T-cell (primary cell): Measurements from ENCODE around the gene ARFGAP2. TPM values are rescaled to one million over a fixed set of nuclear protein-coding genes. Genes with fewer than 3 reads are reported as not detected.

Experiments
- ATAC-seq, 4 experiments: fragments of 200-7000 bp in 3 of 4; fragments of 150-1000 bp in 1 of 4; cut with Tn5 transposase; replicated peaks in 1 of 4; 1 replicate in 3 of 4; 2 replicates in 1 of 4; pipeline ENCODE4 v1.10.0; 2021; ENCODE audit warnings: moderate library complexity in 3 of 4, mild to moderate bottlenecking in 2 of 4, moderate number of reproducible peaks in 1 of 4
- CTCF ChIA-PET, 2 donors: fragments of 300-600 bp; sonication (Branson Sonifier 250); formaldehyde crosslinking; loops; one replicate each; lab custom pipeline; 2022; ENCODE audit warnings: antibody characterized with exemption in 2 of 2; lab: Charles Lee
- POLR2A ChIA-PET, 2 donors: fragments of 300-600 bp; sonication (Branson Sonifier 250); formaldehyde crosslinking; loops; one replicate each; lab custom pipeline; 2022; ENCODE audit warnings: antibody characterized with exemption in 2 of 2; lab: Charles Lee
- DNase-seq, 35 experiments: peaks; one replicate each; pipeline versions ENCODE4 v3.0.0 to v3.0.0-alpha.2; 2013 to 2023
- H3K27ac ChIP-seq: one replicate; pipeline ENCODE4 v1.5.1; 2013; ENCODE audit warnings: low read length
- H3K27me3 ChIP-seq, 2 experiments: replicated peaks in 1 of 2; 1 replicate in 1 of 2; 2 replicates in 1 of 2; pipeline versions ENCODE4 v1.6.1 to v1.7.0; 2013; ENCODE audit warnings: low read length in 1 of 2, mixed read lengths in 1 of 2; ENCODE audit not compliant: control insufficient read depth in 2 of 2, insufficient read depth in 2 of 2; ENCODE audit errors: extremely low read depth in 1 of 2
- H3K36me3 ChIP-seq, 2 donors: 1 replicate in 1 of 2; 2 replicates in 1 of 2; pipeline versions ENCODE4 v1.6.1 to v1.7.0; 2013; ENCODE audit warnings: low read length in 1 of 2; ENCODE audit not compliant: control insufficient read depth in 2 of 2, insufficient read depth in 1 of 2; ENCODE audit errors: extremely low read depth in 1 of 2
- H3K4me1 ChIP-seq, 2 experiments: 1 replicate in 1 of 2; 2 replicates in 1 of 2; pipeline versions ENCODE4 v1.6.1 to v1.7.0; 2013; ENCODE audit warnings: low read length in 2 of 2, mixed read lengths in 1 of 2; ENCODE audit not compliant: insufficient read depth in 2 of 2, control insufficient read depth in 1 of 2; ENCODE audit errors: extremely low read depth in 1 of 2
- H3K4me3 ChIP-seq, 2 donors: 1 replicate in 1 of 2; 2 replicates in 1 of 2; pipeline versions ENCODE4 v1.5.1 to v1.7.0; 2013; ENCODE audit warnings: mild to moderate bottlenecking in 2 of 2, low read length in 1 of 2, moderate library complexity in 1 of 2; ENCODE audit not compliant: control insufficient read depth in 1 of 2; ENCODE audit errors: extremely low read depth in 1 of 2
- H3K9me3 ChIP-seq: 2 replicates; pipeline ENCODE4 v1.7.0; 2013
- H3K27ac Mint-ChIP-seq, 2 donors: one replicate each; pipeline ENCODE4 v1.8.0; 2020 to 2021; ENCODE audit warnings: mild to moderate bottlenecking in 2 of 2, mixed read lengths in 2 of 2
- H3K27me3 Mint-ChIP-seq, 2 donors: one replicate each; pipeline ENCODE4 v1.8.0; 2021 to 2022; ENCODE audit warnings: mixed read lengths in 2 of 2
- H3K36me3 Mint-ChIP-seq: one replicate; pipeline ENCODE4 v1.8.0; 2021; ENCODE audit warnings: mixed read lengths
- H3K4me1 Mint-ChIP-seq, 3 donors: one replicate each; pipeline ENCODE4 v1.8.0; 2020 to 2022; ENCODE audit warnings: mixed read lengths in 3 of 3, mild to moderate bottlenecking in 1 of 3
- H3K4me3 Mint-ChIP-seq, 3 donors: one replicate each; pipeline ENCODE4 v1.8.0; 2020 to 2022; ENCODE audit warnings: mild to moderate bottlenecking in 3 of 3, mixed read lengths in 3 of 3, moderate library complexity in 3 of 3
- H3K9me3 Mint-ChIP-seq, 3 donors: one replicate each; pipeline ENCODE4 v1.8.0; 2020 to 2022; ENCODE audit warnings: mixed read lengths in 3 of 3
- WGBS: methylation state at CpG from one replicate; pipeline ENCODE4 v1.1.5; 2013; ENCODE audit warnings: missing lambda C conversion rate; ENCODE audit not compliant: insufficient coverage; 5-methylcytosine and 5-hydroxymethylcytosine counted together
- total RNA-seq, 35 experiments: library from RNA in 6 of 35; stranded (reverse) in 6 of 35; fragments of 120-200 nt in 1 of 35; gene quantifications; one replicate each; pipeline versions ENCODE4 v1.2.1 to v1.2.4 and lab custom pipeline; 2013 to 2026

ARFGAP2 gene
- total RNA-seq, 5 donors from 2014 or later (not counting 1 experiment from before 2014, with no cell fraction given), result 145 to 188 (median 160) TPM

DNA sequence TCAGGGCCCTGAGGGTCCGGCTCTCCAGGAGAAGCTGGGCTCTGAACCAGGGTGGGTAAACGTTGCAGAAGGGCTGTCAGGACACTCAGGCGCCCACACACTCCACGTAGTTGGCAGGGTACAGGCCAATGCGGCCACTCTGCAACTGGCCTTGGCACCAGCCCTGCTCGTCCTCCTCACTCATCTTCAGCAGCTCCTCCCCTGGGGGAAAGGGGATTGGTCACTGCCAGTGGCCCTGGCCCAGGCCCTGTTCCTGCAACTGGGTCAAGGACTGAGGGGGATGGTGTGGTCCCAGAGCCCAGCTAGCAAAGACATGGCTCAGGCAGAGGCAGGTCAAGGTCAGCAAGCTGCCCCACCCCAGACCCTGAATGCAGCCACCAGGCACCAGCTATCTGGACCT is 1.2 kb upstream of the ARFGAP2 start:
- Histone ChIP-seq H3K27me3 (peaks cover 0 to 12% of the 10 kb centered on the region in 2 experiments), H3K9me3 (no peaks in the 10 kb centered on the region), H3K4me3 (peak overlapping the region in 1 of 2 donors; percentile 100)

GRCh38 chr11:47177229-47177845 is 658 bp upstream of the ARFGAP2 start:
- Mint-ChIP-seq H3K27me3 (peaks cover 0 to 2% of the 10 kb centered on the region in 2 donors), H3K4me3 (peak overlapping the region; percentile 95 to 98 (median 96)), H3K4me1 (peaks cover 43 to 51% (median 45%) of the 10 kb centered on the region in 3 donors), H3K27ac (peak overlapping the region; percentile 99 to 100), H3K36me3 (peaks cover 8% of the 10 kb centered on the region), H3K9me3 (no peaks in the 10 kb centered on the region)
- Histone ChIP-seq H3K36me3 (peaks cover 0 to 25% of the 10 kb centered on the region in 2 donors), H3K27ac (peak overlapping the region; percentile 98), H3K9me3 (no peaks in the 10 kb centered on the region), H3K4me1 (peaks cover 16 to 56% of the 10 kb centered on the region in 2 experiments), H3K4me3 (peak overlapping the region; percentile 81 to 100), H3K27me3 (peaks cover 0 to 7% of the 10 kb centered on the region in 2 experiments)
- WGBS, result 5% methylated on average over 14 of the region's 21 CpGs
- DNase-seq (peak in 34 of 35 experiments; percentile 61 to 87 (median 74)), ATAC-seq (peak; percentile 65 to 74 (median 70))
- ChIA-PET POLR2A (interaction anchor here in 1 of 2 donors (1.2 kb wide), 1 partner anchor 37 kb away, joined by 4 read pairs; the partner anchor contains the start of gene DDB2), CTCF (interaction anchor here (0.6 to 1.8 kb wide), 9 partner anchors 10 to 277 kb away, joined by 3 to 7 read pairs (median 5); partner anchors contain the start of genes DDB2 (in 1 of the 2) and PACSIN3 (in 1 of the 2))

More for the DNA sequence above, 1.2 kb upstream of the ARFGAP2 start:
- no peak for ATAC-seq
- no peaks in the 10 kb centered on the region for H3K9me3 Mint-ChIP-seq
- H3K36me3 ChIP-seq, result peaks cover 0 to 20% of the 10 kb centered on the region in 2 donors
- ChIA-PET POLR2A (interaction anchor here in 1 of 2 donors (0.6 to 1.2 kb wide), 2 partner anchors 36 to 124 kb away, joined by 4 to 6 read pairs; partner anchors contain the start of gene DDB2), CTCF (interaction anchor here (0.6 to 1.8 kb wide), 8 partner anchors 9 to 275 kb away, joined by 3 to 7 read pairs (median 4); partner anchors contain the start of genes DDB2 (in 1 of the 2) and PACSIN3 (in 1 of the 2))
- H3K4me1 ChIP-seq, result peaks cover 15 to 50% of the 10 kb centered on the region in 2 experiments
- H3K4me3 Mint-ChIP-seq, result peak overlapping the region; percentile 95 to 98 (median 96)
- peaks cover 0 to 5% of the 10 kb centered on the region in 2 donors for H3K27me3 Mint-ChIP-seq
- H3K27ac ChIP-seq, result peak overlapping the region; percentile 98
- H3K4me1 Mint-ChIP-seq, result peaks cover 38 to 46% (median 41%) of the 10 kb centered on the region in 3 donors
- H3K36me3 Mint-ChIP-seq, result peaks cover 5% of the 10 kb centered on the region
- peak overlapping the region; percentile 99 to 100 for H3K27ac Mint-ChIP-seq
- DNase-seq, result no peak
- 81% methylated on average over 6 of the region's 6 CpGs for WGBS

GRCh38 chr11:47175746-47176327 is 842 bp downstream of the ARFGAP2 start:
- CTCF ChIA-PET, result interaction anchor here in 1 of 2 donors (0.7 kb wide), 1 partner anchor 558 kb away, joined by 3 read pairs; no protein-coding TSS in a partner anchor
- peak overlapping the region; percentile 96 to 100 for H3K4me3 ChIP-seq
- Mint-ChIP-seq H3K36me3 (peaks cover 11% of the 10 kb centered on the region), H3K9me3 (no peaks in the 10 kb centered on the region), H3K27me3 (peaks cover 0 to 2% of the 10 kb centered on the region in 2 donors), H3K4me3 (peak overlapping the region; percentile 95 to 98 (median 96)), H3K27ac (peak overlapping the region; percentile 94 to 99), H3K4me1 (peaks cover 54 to 61% (median 54%) of the 10 kb centered on the region in 3 donors)
- POLR2A ChIA-PET, result interaction anchor here in 1 of 2 donors (1.0 kb wide), 1 partner anchor 44 kb away, joined by 3 read pairs; no protein-coding TSS in a partner anchor
- no peaks in the 10 kb centered on the region for H3K9me3 ChIP-seq
- 37% methylated on average over 14 of the region's 14 CpGs for WGBS
- H3K36me3 ChIP-seq, result peaks cover 6 to 40% of the 10 kb centered on the region in 2 donors
- peak overlapping the region; percentile 92 for H3K27ac ChIP-seq
- H3K27me3 ChIP-seq, result no peaks in the 10 kb centered on the region
- H3K4me1 ChIP-seq, result peaks cover 19 to 58% of the 10 kb centered on the region in 2 experiments
- DNase-seq (no peak), ATAC-seq (no peak)

DNA sequence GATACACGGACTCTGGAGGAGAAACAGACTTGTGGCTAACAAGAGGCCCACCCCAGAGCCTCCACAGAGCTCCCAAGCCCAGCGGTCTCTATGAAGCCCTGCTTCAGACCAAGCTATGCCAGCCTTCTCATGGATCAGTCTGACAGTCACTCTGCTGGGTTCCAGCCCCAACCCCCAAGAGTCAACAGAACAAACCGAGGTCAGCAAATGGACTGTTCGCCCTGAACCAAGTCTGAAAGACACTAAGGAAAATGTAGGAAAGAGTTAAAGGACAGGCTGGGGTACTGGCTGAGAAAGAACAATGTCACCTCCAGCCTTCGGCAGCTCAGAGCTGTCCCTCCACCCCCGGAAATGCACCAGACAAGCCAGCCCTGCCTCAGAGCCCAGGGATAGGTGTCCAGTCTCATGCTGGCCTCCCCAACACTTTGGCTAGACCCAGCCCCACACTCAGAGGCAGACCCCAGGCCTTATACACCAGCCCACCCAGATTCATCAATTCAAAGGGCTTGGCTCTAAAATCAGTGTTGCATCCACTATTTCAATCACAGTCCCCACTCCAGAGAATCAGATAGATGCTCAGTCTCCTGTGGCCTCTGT is 3.8 kb downstream of the ARFGAP2 start:
- no peaks in the 10 kb centered on the region for H3K9me3 Mint-ChIP-seq
- 77% methylated on average over 4 of the region's 6 CpGs for WGBS
- no peaks in the 10 kb centered on the region for H3K27me3 Mint-ChIP-seq
- no peak for DNase-seq
- ChIA-PET CTCF (interaction anchor here in 1 of 2 donors (1.2 kb wide), 2 partner anchors 10 to 12 kb away, joined by 3 to 4 read pairs; no protein-coding TSS in a partner anchor), POLR2A (interaction anchor here in 1 of 2 donors (0.5 kb wide), 2 partner anchors 10 to 12 kb away, joined by 3 to 6 read pairs; no protein-coding TSS in a partner anchor)
- H3K4me3 ChIP-seq, result no peak overlapping the region
- peaks cover 50 to 53% (median 52%) of the 10 kb centered on the region in 3 donors for H3K4me1 Mint-ChIP-seq
- H3K27me3 ChIP-seq, result no peaks in the 10 kb centered on the region
- H3K36me3 ChIP-seq, result peaks cover 6 to 61% of the 10 kb centered on the region in 2 donors
- H3K4me1 ChIP-seq, result peaks cover 17 to 47% of the 10 kb centered on the region in 2 experiments
- peaks cover 16% of the 10 kb centered on the region for H3K36me3 Mint-ChIP-seq
- ATAC-seq, result no peak
- H3K9me3 ChIP-seq, result no peaks in the 10 kb centered on the region
- H3K27ac ChIP-seq, result no peak overlapping the region
- H3K27ac Mint-ChIP-seq, result no peak overlapping the region
- no peak overlapping the region for H3K4me3 Mint-ChIP-seq

DNA sequence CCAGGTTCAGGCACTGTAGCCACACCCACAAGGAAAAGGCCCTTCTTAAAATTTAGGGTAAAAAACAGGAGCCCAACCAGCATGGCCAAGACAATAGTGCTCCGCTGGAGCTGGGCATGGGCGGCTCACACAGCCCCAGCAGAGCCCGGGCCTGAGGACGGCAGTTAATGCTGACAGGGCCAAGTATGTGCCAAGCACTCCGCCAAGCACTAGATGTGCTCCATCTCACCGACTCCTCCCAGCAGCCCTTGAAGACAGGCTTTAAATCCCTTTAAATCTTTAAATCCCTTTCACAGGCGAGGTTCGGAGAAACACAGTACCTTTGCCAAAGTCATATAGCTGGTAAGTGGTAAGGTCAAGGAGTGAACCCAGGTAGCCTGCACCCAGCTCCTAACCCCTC is 4.8 kb downstream of the ARFGAP2 start:
- H3K4me1 ChIP-seq, result peaks cover 14 to 39% of the 10 kb centered on the region in 2 experiments
- peaks cover 17% of the 10 kb centered on the region for H3K36me3 Mint-ChIP-seq
- H3K36me3 ChIP-seq, result peaks cover 10 to 71% of the 10 kb centered on the region in 2 donors
- WGBS, result 72% methylated on average over 4 of the region's 8 CpGs
- H3K27me3 ChIP-seq, result no peaks in the 10 kb centered on the region
- DNase-seq (no peak), ATAC-seq (no peak)
- H3K27ac Mint-ChIP-seq, result no peak overlapping the region
- no peak overlapping the region for H3K27ac ChIP-seq
- peaks cover 41 to 45% (median 44%) of the 10 kb centered on the region in 3 donors for H3K4me1 Mint-ChIP-seq
- ChIA-PET CTCF (interaction anchor here in 1 of 2 donors (0.6 to 1.2 kb wide), 3 partner anchors 9 to 100 kb away, joined by 3 to 5 read pairs (median 4); no protein-coding TSS in a partner anchor), POLR2A (interaction anchor here in 1 of 2 donors (0.5 kb wide), 1 partner anchor 109 kb away, joined by 3 read pairs; no protein-coding TSS in a partner anchor)
- no peaks in the 10 kb centered on the region for H3K27me3 Mint-ChIP-seq
- H3K4me3 ChIP-seq, result no peak overlapping the region
- no peak overlapping the region for H3K4me3 Mint-ChIP-seq
- no peaks in the 10 kb centered on the region for H3K9me3 ChIP-seq
- H3K9me3 Mint-ChIP-seq, result no peaks in the 10 kb centered on the region
